ENCODE results near the gene LIFR.

GRCh38 chr5:38538161-38538560 is 18.3 kb downstream of the LIFR start:
- TF ChIP-seq CTCF (conservative IDR thresholded peaks at IDR 0.05; ENCODE audit: low read length) (no peak), EZH2phosphoT487 (IDR thresholded peaks at IDR 0.05; ENCODE audit: borderline replicate concordance) (no peak)

Measured in Loucy (cell line).